ENCODE data around the gene BNIPL.

DNA sequence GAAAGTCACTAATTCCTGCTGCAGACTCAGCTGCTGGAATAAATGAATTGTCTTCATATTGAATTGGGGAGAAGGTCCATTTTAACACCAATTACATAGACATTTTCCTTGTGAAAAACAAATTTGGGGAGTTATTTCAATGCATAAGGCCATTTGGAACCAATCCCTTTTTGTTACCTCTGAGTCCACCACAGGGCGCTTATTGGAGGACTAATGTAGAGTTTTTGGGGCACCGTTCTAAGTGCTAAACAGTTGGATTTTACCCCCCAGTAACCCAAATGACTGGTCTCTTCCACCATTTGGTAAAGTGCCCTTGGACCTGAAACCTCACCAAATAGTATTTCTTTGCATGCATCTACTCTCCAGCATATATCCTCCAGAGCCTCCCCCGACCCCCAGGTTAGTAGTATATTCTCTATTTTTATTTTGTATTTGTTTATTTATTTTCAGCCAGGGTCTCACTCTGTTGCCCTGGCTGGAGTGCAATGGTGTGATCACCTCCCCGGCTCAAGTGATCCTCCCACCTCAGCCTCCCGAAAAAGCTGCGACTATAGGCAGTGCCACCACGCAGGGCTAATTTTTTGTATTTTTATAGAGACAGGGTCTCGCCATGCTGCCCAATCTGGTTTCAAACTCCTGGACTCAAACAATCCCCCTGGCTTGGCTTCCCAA, 26.6 kb upstream of the BNIPL start:
- TF ChIP-seq CTCF (IDR thresholded peaks at IDR 0.05; ENCODE audit: insufficient read depth, low read length, poor library complexity, severe bottlenecking): no peak
- no peak for TF ChIP-seq EZH2phosphoT487 (conservative IDR thresholded peaks at IDR 0.05; ENCODE audit: low read length)

Measured in SU-DHL-6 (cell line).